Heart left ventricle (tissue), 16 donors: Measurements from ENCODE around the gene UST. TPM values are rescaled to one million over a fixed set of nuclear protein-coding genes. Genes with fewer than 3 reads are reported as not detected.
"Not testable (repeated sequence)": the region's sequence is repeated elsewhere in the genome, so short reads cannot be mapped to it uniquely, and the experiment has no call there.

Experiments
- ATAC-seq, 4 donors: fragments of 200-7000 bp; cut with Tn5 transposase; one replicate each; pipeline ENCODE4 v1.9.1; 2020 to 2022; ENCODE audit warnings: moderate library complexity in 4 of 4, mild to moderate bottlenecking in 3 of 4, moderate number of reproducible peaks in 1 of 4
- DNase-seq, 5 donors: peaks; one replicate each; pipeline ENCODE4 v3.0.0-alpha.2; 2020
- H3K27ac ChIP-seq, 12 donors: fragments of 200-600 bp; sonication (generic) in 4 of 12; one replicate each; pipeline versions ENCODE4 v1.5.0 to v1.8.0; 2016 to 2022; ENCODE audit warnings: mild to moderate bottlenecking in 2 of 12
- H3K27me3 ChIP-seq, 9 donors: fragments of 200-600 bp; sonication (generic) in 2 of 9; one replicate each; pipeline versions ENCODE4 v1.5.1 to v1.8.0; 2016 to 2022; ENCODE audit warnings: mild to moderate bottlenecking in 3 of 9
- H3K36me3 ChIP-seq, 9 donors: fragments of 200-600 bp; sonication (generic) in 2 of 9; one replicate each; pipeline versions ENCODE4 v1.5.0 to v1.8.0; 2018 to 2022; ENCODE audit warnings: mild to moderate bottlenecking in 2 of 9
- H3K4me1 ChIP-seq, 12 donors: fragments of 200-600 bp; sonication (generic) in 4 of 12; one replicate each; pipeline versions ENCODE4 v1.5.0 to v1.8.0; 2016 to 2022; ENCODE audit warnings: mild to moderate bottlenecking in 3 of 12
- H3K4me3 ChIP-seq, 12 donors: fragments of 200-600 bp; sonication (generic) in 4 of 12; one replicate each; pipeline versions ENCODE4 v1.5.0 to v1.8.0; 2017 to 2022; ENCODE audit warnings: mild to moderate bottlenecking in 9 of 12, moderate library complexity in 4 of 12
- H3K9me3 ChIP-seq, 12 donors: fragments of 200-600 bp; sonication (generic) in 4 of 12; one replicate each; pipeline versions ENCODE4 v1.5.0 to v1.8.0; 2016 to 2022; ENCODE audit warnings: mild to moderate bottlenecking in 1 of 12
- CTCF ChIP-seq, 12 donors: fragments of 200-600 bp; sonication (generic) in 4 of 12; IDR thresholded peaks; one replicate each; pipeline versions ENCODE4 v1.5.0 to v1.8.0; 2018 to 2022; ENCODE audit warnings: antibody characterized with exemption in 12 of 12, mild to moderate bottlenecking in 5 of 12
- POLR2A ChIP-seq, 2 donors: fragments of 450-650 bp; IDR thresholded peaks; one replicate each; pipeline ENCODE4 v1.6.1; 2017; ENCODE audit warnings: antibody characterized with exemption in 2 of 2, mild to moderate bottlenecking in 2 of 2, moderate library complexity in 2 of 2
- WGBS, 4 donors: extraction: QIAGEN DNeasy Blood & Tissue Kit in 2 of 4; methylation state at CpG; one replicate each; pipeline versions ENCODE4 v1.1.5 to v1.1.7; 2013 to 2018; 5-methylcytosine and 5-hydroxymethylcytosine counted together
- intact Hi-C, 10 donors: fragments of 100-400 bp; cut with DNase I; formaldehyde crosslinking; loops; one replicate each; pipeline versions ENCODE4 v1.11.1 to v1.14.2; 2022
- polyA plus RNA-seq, 2 donors: library from polyadenylated mRNA; stranded (reverse); fragments of 200-250 nt; gene quantifications; one replicate each; pipeline ENCODE4 v1.2.3, GENCODE V29; 2013
- total RNA-seq, 9 donors: library from RNA; depleted of rRNA in 2 of 9; stranded (reverse); fragments of >200 nt in 2 of 9; fragmentation: NEBNext Ultra II Directional in 3 of 9; extraction: Animal tissue kit (Norgen Biotek cat#: 25700) in 3 of 9; gene quantifications; one replicate each; pipeline versions ENCODE4 v1.1.0 to v1.2.4, GENCODE V29; 2016 to 2023
- donor health status: ischemic (EF 13 %, LVEDD 7.1; RV severe dilation, severe dysfunction).
- donor health status: healthy with polysubstance abuse.
- donor health status: DM: no; HTN: yes; CAD: no.
- donor health status: DM: no; HTN: no; CAD: no.
- donor health status: ischemic (EF 25% LVEDD 6.9; RV normal size, moderate dysfunction).
- donor health status: ischemic (EF 25% LVEDD 5.7; RV mildly dilated, moderate dysfunction).
- donor health status: healthy.
- donor health status: DM: yes; HTN: yes; CAD: no.
- donor health status: ischemic (EF 35%, LVEDD 5.7; RV mildly dilated, moderate dysfunction).
- donor health status: nonischemic (EF 11% LVEDD 7.7; RV severe dilation, severe dysfunction).
- donor health status: DM: yes; HTN: yes; CAD: no.
- donor health status: PGD.
- donor health status: ischemic (EF 29% LVEDD 5.4; RV normal size, mild dysfunction).
- donor health status: nonischemic (EF 23%, LVEDD 6.1; RV moderate dilation, normal function).

UST gene
- total and polyA plus RNA-seq, 11 donors, result 1.1 to 5.8 (median 2.7) TPM

GRCh38 chr6:148845464-148845863, 98.6 kb downstream of the UST start:
- no peaks in the 10 kb centered on the region for H3K27me3 ChIP-seq
- TF ChIP-seq CTCF (IDR thresholded peaks at IDR 0.05), result no peak
- TF ChIP-seq POLR2A (IDR thresholded peaks at IDR 0.05), result no peak
- ATAC-seq (no peak), DNase-seq (no peak)
- no peak overlapping the region for H3K27ac ChIP-seq
- no peak overlapping the region for H3K4me3 ChIP-seq
- WGBS, 4 donors, result 65 to 78% (median 70%) methylated on average over 1 of the region's 1 CpG
- intact Hi-C loops, result no loop called here
- no peaks in the 10 kb centered on the region for H3K36me3 ChIP-seq
- H3K9me3 ChIP-seq, result no peaks in the 10 kb centered on the region
- peaks cover 0 to 12% (median 6%) of the 10 kb centered on the region in 12 donors for H3K4me1 ChIP-seq

- H3K27me3 ChIP-seq, result no peaks in the 10 kb centered on the region
- DNase-seq, result peak in 1 of 5 donors; percentile 29
- H3K9me3 ChIP-seq, result no peaks in the 10 kb centered on the region
- no peak for TF ChIP-seq POLR2A (IDR thresholded peaks at IDR 0.05)
- H3K4me1 ChIP-seq, result peaks cover 0 to 12% (median 6%) of the 10 kb centered on the region in 12 donors
- no peak overlapping the region for H3K27ac ChIP-seq
- intact Hi-C loops, result no loop called here
- peak in 2 of 4 donors; percentile 42 to 48 for ATAC-seq
- no peak overlapping the region for H3K4me3 ChIP-seq
- no peaks in the 10 kb centered on the region for H3K36me3 ChIP-seq
- 50 to 59% (median 57%) methylated on average over 4 of the region's 4 CpGs for WGBS, 4 donors
Measured at GRCh38 chr6:148846778-148847761, 100.2 kb downstream of the UST start.

GRCh38 chr6:148848915-148849314, 102.1 kb downstream of the UST start:
- TF ChIP-seq CTCF (IDR thresholded peaks at IDR 0.05), result no peak
- no peak for TF ChIP-seq POLR2A (IDR thresholded peaks at IDR 0.05)
- intact Hi-C loops, result no loop called here
- WGBS, 4 donors, result 81 to 87% (median 87%) methylated on average over 4 of the region's 4 CpGs

GRCh38 chr6:148849449-148849848, 102.6 kb downstream of the UST start:
- intact Hi-C loops, H3K36me3 ChIP-seq, H3K9me3 ChIP-seq, DNase-seq, ATAC-seq, H3K27me3 ChIP-seq, H3K4me3 ChIP-seq, H3K27ac ChIP-seq: not testable (repeated sequence)
- 83 to 89% (median 86%) methylated on average over 5 of the region's 5 CpGs for WGBS, 4 donors
- peaks cover 0 to 12% (median 6%) of the 10 kb centered on the region in 12 donors for H3K4me1 ChIP-seq

More at GRCh38 chr6:148848915-148849314, 102.1 kb downstream of the UST start:
- Histone ChIP-seq H3K4me1 (peaks cover 0 to 12% (median 6%) of the 10 kb centered on the region in 12 donors), H3K27me3 (no peaks in the 10 kb centered on the region), H3K27ac (no peak overlapping the region), H3K9me3 (no peaks in the 10 kb centered on the region), H3K4me3 (no peak overlapping the region), H3K36me3 (no peaks in the 10 kb centered on the region)
- no peak for ATAC-seq
- no peak for DNase-seq

GRCh38 chr6:148850964-148851363, 104.1 kb downstream of the UST start:
- TF ChIP-seq POLR2A (IDR thresholded peaks at IDR 0.05) (no peak), CTCF (IDR thresholded peaks at IDR 0.05) (no peak)
- Histone ChIP-seq H3K27me3 (no peaks in the 10 kb centered on the region), H3K4me1 (peaks cover 0 to 12% (median 6%) of the 10 kb centered on the region in 12 donors), H3K4me3 (no peak overlapping the region), H3K27ac (no peak overlapping the region), H3K36me3 (no peaks in the 10 kb centered on the region), H3K9me3 (no peaks in the 10 kb centered on the region)
- 86 to 96% (median 93%) methylated on average over 3 of the region's 3 CpGs for WGBS, 4 donors
- intact Hi-C loops, result no loop called here
- no peak for ATAC-seq
- DNase-seq, result no peak
